Progenitor cell of endocrine pancreas (in vitro differentiated cells): Measurements from ENCODE around the gene C6orf62. TPM values are rescaled to one million over a fixed set of nuclear protein-coding genes. Genes with fewer than 3 reads are reported as not detected.
"Not testable (repeated sequence)": the region's sequence is repeated elsewhere in the genome, so short reads cannot be mapped to it uniquely, and the experiment has no call there.

Source experiments
- DNase-seq: peaks from one replicate; pipeline ENCODE4 v3.0.0; 2021; ENCODE audit warnings: low spot score; ENCODE audit not compliant: unreplicated experiment
- H3K27ac Mint-ChIP-seq: 2 replicates; pipeline ENCODE4 v1.8.0; 2021; ENCODE audit warnings: mild to moderate bottlenecking, moderate library complexity, mixed read lengths
- H3K27me3 Mint-ChIP-seq: 2 replicates; pipeline ENCODE4 v1.8.0; 2021; ENCODE audit warnings: mixed read lengths
- H3K36me3 Mint-ChIP-seq: 2 replicates; pipeline ENCODE4 v1.8.0; 2022; ENCODE audit warnings: mixed read lengths; ENCODE audit not compliant: insufficient read depth
- H3K4me1 Mint-ChIP-seq: 2 replicates; pipeline ENCODE4 v1.8.0; 2021; ENCODE audit warnings: low read depth, mixed read lengths
- H3K4me3 Mint-ChIP-seq: 2 replicates; pipeline ENCODE4 v1.8.0; 2021; ENCODE audit warnings: low read depth, mild to moderate bottlenecking, moderate library complexity, mixed read lengths
- H3K9me3 Mint-ChIP-seq: 2 replicates; pipeline ENCODE4 v1.8.0; 2021; ENCODE audit warnings: low read depth, mixed read lengths
- CTCF ChIP-seq: fragments of 200-600 bp; sonication (generic); IDR thresholded peaks from one replicate; pipeline ENCODE4 v1.5.0; 2021; ENCODE audit warnings: antibody characterized with exemption, mild to moderate bottlenecking; ENCODE audit not compliant: unreplicated experiment
- total RNA-seq: library from RNA; stranded (reverse); gene quantifications from 2 replicates; pipeline ENCODE4 v1.2.1, GENCODE V29; 2021

The C6orf62 gene
- total RNA-seq, 1 donor from 2014 or later = 88.6 TPM

- H3K4me1 Mint-ChIP-seq = peaks cover 28% of the 10 kb centered on the region
These were observed 2.7 kb upstream of the C6orf62 start for GRCh38 chr6:24721461-24722215.

GRCh38 chr6:24720604-24721460 lies 1.9 kb upstream of the C6orf62 start:
- peak; percentile 98 for DNase-seq

More at GRCh38 chr6:24721461-24722215, 2.7 kb upstream of the C6orf62 start:
- H3K9me3 Mint-ChIP-seq = no peaks in the 10 kb centered on the region
- H3K36me3 Mint-ChIP-seq = peaks cover 10% of the 10 kb centered on the region
- no peak for DNase-seq
- H3K4me3 Mint-ChIP-seq = peak overlapping the region; percentile 99
- peak overlapping the region; percentile 100 for H3K27ac Mint-ChIP-seq
- no peak for TF ChIP-seq CTCF
- no peaks in the 10 kb centered on the region for H3K27me3 Mint-ChIP-seq

GRCh38 chr6:24720131-24720603 lies 1.2 kb upstream of the C6orf62 start:
- DNase-seq = peak; percentile 26
- H3K4me1 Mint-ChIP-seq = peaks cover 32% of the 10 kb centered on the region
- TF ChIP-seq CTCF = no peak
- no peaks in the 10 kb centered on the region for H3K9me3 Mint-ChIP-seq
- H3K27me3 Mint-ChIP-seq = no peaks in the 10 kb centered on the region
- peak overlapping the region; percentile 100 for H3K27ac Mint-ChIP-seq
- H3K4me3 Mint-ChIP-seq = peak overlapping the region; percentile 99
- H3K36me3 Mint-ChIP-seq = peaks cover 21% of the 10 kb centered on the region

More at GRCh38 chr6:24720604-24721460, 1.9 kb upstream of the C6orf62 start:
- Mint-ChIP-seq H3K27ac (peak overlapping the region; percentile 100), H3K4me3 (peak overlapping the region; percentile 99), H3K9me3 (no peaks in the 10 kb centered on the region), H3K4me1 (peaks cover 30% of the 10 kb centered on the region), H3K27me3 (no peaks in the 10 kb centered on the region), H3K36me3 (peaks cover 16% of the 10 kb centered on the region)
- no peak for TF ChIP-seq CTCF

- no peak for DNase-seq
- H3K9me3 Mint-ChIP-seq = no peaks in the 10 kb centered on the region
- no peaks in the 10 kb centered on the region for H3K27me3 Mint-ChIP-seq
- H3K36me3 Mint-ChIP-seq = peaks cover 33% of the 10 kb centered on the region
- H3K4me3 Mint-ChIP-seq = peak overlapping the region; percentile 99
- no peak for TF ChIP-seq CTCF
- H3K4me1 Mint-ChIP-seq = peaks cover 33% of the 10 kb centered on the region
- H3K27ac Mint-ChIP-seq = peak overlapping the region; percentile 100
These were observed 367 bp downstream of the C6orf62 start for GRCh38 chr6:24718449-24719124.

GRCh38 chr6:24716602-24717148 lies 2.3 kb downstream of the C6orf62 start:
- not testable (repeated sequence) for H3K9me3 Mint-ChIP-seq, H3K27me3 Mint-ChIP-seq, H3K27ac Mint-ChIP-seq, DNase-seq
- peaks cover 37% of the 10 kb centered on the region for H3K4me1 Mint-ChIP-seq
- peaks cover 41% of the 10 kb centered on the region for H3K36me3 Mint-ChIP-seq
- H3K4me3 Mint-ChIP-seq = peak overlapping the region; percentile 99
